ENCODE measurements around the gene EEFSEC.

The EEFSEC gene

GRCh38 chr3:128383316-128384235, 230.3 kb downstream of the EEFSEC start:
- DNase-seq (ENCODE audit: low read depth in 2 of 2, low spot score in 1 of 2), result peak; percentile 10 to 31

GRCh38 chr3:128385080-128385832, 232.0 kb downstream of the EEFSEC start:
- no peak for DNase-seq (ENCODE audit: low read depth in 2 of 2, low spot score in 1 of 2)

GRCh38 chr3:128388932-128389331, 235.7 kb downstream of the EEFSEC start:
- no peak for DNase-seq (ENCODE audit: low read depth in 2 of 2, low spot score in 1 of 2)

- no peak for DNase-seq (ENCODE audit: low read depth in 2 of 2, low spot score in 1 of 2)
These were observed 237.6 kb downstream of the EEFSEC start for GRCh38 chr3:128390867-128391266.

GRCh38 chr3:128392021-128392420, 238.7 kb downstream of the EEFSEC start:
- DNase-seq (ENCODE audit: low read depth in 2 of 2, low spot score in 1 of 2), result no peak

- DNase-seq (ENCODE audit: low read depth in 2 of 2, low spot score in 1 of 2), result no peak
These were observed 239.7 kb downstream of the EEFSEC start for GRCh38 chr3:128392818-128393544.

GRCh38 chr3:128394033-128394432, 240.8 kb downstream of the EEFSEC start:
- no peak for DNase-seq (ENCODE audit: low read depth in 2 of 2, low spot score in 1 of 2)

- no peak for DNase-seq (ENCODE audit: low read depth in 2 of 2, low spot score in 1 of 2)
These were observed 241.8 kb downstream of the EEFSEC start for GRCh38 chr3:128395046-128395445.

- DNase-seq (ENCODE audit: low read depth in 2 of 2, low spot score in 1 of 2), result no peak
These were observed 242.3 kb downstream of the EEFSEC start for GRCh38 chr3:128395500-128396162.

- DNase-seq (ENCODE audit: low read depth in 2 of 2, low spot score in 1 of 2), result no peak
These were observed 244.2 kb downstream of the EEFSEC start for GRCh38 chr3:128397484-128397883.

- no peak for DNase-seq (ENCODE audit: low read depth in 2 of 2, low spot score in 1 of 2)
These were observed 245.3 kb downstream of the EEFSEC start for GRCh38 chr3:128398586-128398985.

GRCh38 chr3:128399221-128399915, 246.1 kb downstream of the EEFSEC start:
- no peak for DNase-seq (ENCODE audit: low read depth in 2 of 2, low spot score in 1 of 2)

- DNase-seq (ENCODE audit: low read depth in 2 of 2, low spot score in 1 of 2), result no peak
These were observed 247.4 kb downstream of the EEFSEC start for GRCh38 chr3:128400671-128401070.

- no peak for DNase-seq (ENCODE audit: low read depth in 2 of 2, low spot score in 1 of 2)
These were observed 249.0 kb downstream of the EEFSEC start for GRCh38 chr3:128402319-128402718.

- no peak for DNase-seq (ENCODE audit: low read depth in 2 of 2, low spot score in 1 of 2)
These were observed 249.7 kb downstream of the EEFSEC start for GRCh38 chr3:128402998-128403397.

- no peak for DNase-seq (ENCODE audit: low read depth in 2 of 2, low spot score in 1 of 2)
These were observed 251.2 kb downstream of the EEFSEC start for GRCh38 chr3:128404276-128405068.

GRCh38 chr3:128405554-128406277, 252.4 kb downstream of the EEFSEC start:
- DNase-seq (ENCODE audit: low read depth in 2 of 2, low spot score in 1 of 2), result no peak

- DNase-seq (ENCODE audit: low read depth in 2 of 2, low spot score in 1 of 2), result no peak
These were observed 254.0 kb downstream of the EEFSEC start for GRCh38 chr3:128407247-128407646.

Data from stimulated activated CD8-positive, alpha-beta memory T cell treated with anti-CD3 and anti-CD28 coated beads, Interleukin-4, amount 100 ng/mL, for 1 hour (primary cell).